Upper lobe of right lung (tissue), 1 donor: ENCODE data around the gene SLC38A2. TPM values are rescaled to one million over a fixed set of nuclear protein-coding genes. Genes with fewer than 3 reads are reported as not detected.
A peak's percentile ranks its signal among the peaks of the same experiment; 100 is the strongest.

Experiments
- ATAC-seq: fragments of 200-7000 bp; cut with Tn5 transposase; one replicate; pipeline ENCODE4 v1.9.1; 2020; ENCODE audit warnings: mild to moderate bottlenecking, moderate library complexity
- DNase-seq: peaks from one replicate; pipeline ENCODE4 v3.0.0-alpha.2; 2020
- H3K27ac ChIP-seq: fragments of 200-600 bp; one replicate; pipeline ENCODE4 v1.8.0; 2022
- H3K27me3 ChIP-seq: fragments of 200-600 bp; one replicate; pipeline ENCODE4 v1.8.0; 2022; ENCODE audit warnings: mild to moderate bottlenecking
- H3K36me3 ChIP-seq: fragments of 200-600 bp; one replicate; pipeline ENCODE4 v1.8.0; 2022
- H3K4me1 ChIP-seq: fragments of 200-600 bp; one replicate; pipeline ENCODE4 v1.8.0; 2022
- H3K4me3 ChIP-seq: fragments of 200-600 bp; one replicate; pipeline ENCODE4 v1.8.0; 2022; ENCODE audit warnings: mild to moderate bottlenecking
- H3K9me3 ChIP-seq: fragments of 200-600 bp; one replicate; pipeline ENCODE4 v1.8.0; 2022
- CTCF ChIP-seq: fragments of 200-600 bp; IDR thresholded peaks from one replicate; pipeline ENCODE4 v1.8.0; 2022; ENCODE audit warnings: antibody characterized with exemption
- intact Hi-C: fragments of 100-400 bp; cut with DNase I; formaldehyde crosslinking; loops from one replicate; pipeline ENCODE4 v1.11.0; 2022
- total RNA-seq: library from RNA; stranded (reverse); fragmentation: NEBNext Ultra II Directional; extraction: Animal tissue kit (Norgen Biotek cat#: 25700); gene quantifications from one replicate; pipeline ENCODE4 v1.2.1, GENCODE V29; 2021
- donor health status: DM: no; HTN: yes; CAD: no; lungs with severe emphysema.

SLC38A2 gene
- total RNA-seq, 1 donor from 2014 or later = 343 TPM

- H3K36me3 ChIP-seq = no peaks in the 10 kb centered on the region
- no peak overlapping the region for H3K4me3 ChIP-seq
- DNase-seq = no peak
- no peak for TF ChIP-seq CTCF
- H3K9me3 ChIP-seq = no peaks in the 10 kb centered on the region
- H3K27me3 ChIP-seq = no peaks in the 10 kb centered on the region
- no peak for ATAC-seq
- intact Hi-C loops = no loop called here
- H3K4me1 ChIP-seq = peaks cover 5% of the 10 kb centered on the region
- H3K27ac ChIP-seq = no peak overlapping the region
Observed at GRCh38 chr12:46395388-46395787, 22.8 kb upstream of the SLC38A2 start.

- ATAC-seq (no peak), DNase-seq (no peak)
- Histone ChIP-seq H3K27ac (no peak overlapping the region), H3K36me3 (no peaks in the 10 kb centered on the region), H3K27me3 (no peaks in the 10 kb centered on the region), H3K9me3 (no peaks in the 10 kb centered on the region), H3K4me1 (peaks cover 27% of the 10 kb centered on the region), H3K4me3 (no peak overlapping the region)
- no peak for TF ChIP-seq CTCF
- intact Hi-C loops = no loop called here
Observed at GRCh38 chr12:46391630-46392029, 19.1 kb upstream of the SLC38A2 start.

GRCh38 chr12:46390881-46391280 lies 18.3 kb upstream of the SLC38A2 start:
- no peak for TF ChIP-seq CTCF
- no peaks in the 10 kb centered on the region for H3K36me3 ChIP-seq
- no peaks in the 10 kb centered on the region for H3K27me3 ChIP-seq
- peaks cover 34% of the 10 kb centered on the region for H3K4me1 ChIP-seq
- peak overlapping the region; percentile 32 for H3K27ac ChIP-seq
- no peak overlapping the region for H3K4me3 ChIP-seq
- ATAC-seq = no peak
- intact Hi-C loops = no loop called here
- H3K9me3 ChIP-seq = no peaks in the 10 kb centered on the region
- DNase-seq = no peak

GRCh38 chr12:46390304-46390703 lies 17.7 kb upstream of the SLC38A2 start:
- no peak for TF ChIP-seq CTCF
- H3K27ac ChIP-seq = peak overlapping the region; percentile 32
- no peak for DNase-seq
- no peaks in the 10 kb centered on the region for H3K36me3 ChIP-seq
- intact Hi-C loops = no loop called here
- H3K9me3 ChIP-seq = no peaks in the 10 kb centered on the region
- peaks cover 40% of the 10 kb centered on the region for H3K4me1 ChIP-seq
- H3K4me3 ChIP-seq = no peak overlapping the region
- ATAC-seq = no peak
- no peaks in the 10 kb centered on the region for H3K27me3 ChIP-seq

DNA sequence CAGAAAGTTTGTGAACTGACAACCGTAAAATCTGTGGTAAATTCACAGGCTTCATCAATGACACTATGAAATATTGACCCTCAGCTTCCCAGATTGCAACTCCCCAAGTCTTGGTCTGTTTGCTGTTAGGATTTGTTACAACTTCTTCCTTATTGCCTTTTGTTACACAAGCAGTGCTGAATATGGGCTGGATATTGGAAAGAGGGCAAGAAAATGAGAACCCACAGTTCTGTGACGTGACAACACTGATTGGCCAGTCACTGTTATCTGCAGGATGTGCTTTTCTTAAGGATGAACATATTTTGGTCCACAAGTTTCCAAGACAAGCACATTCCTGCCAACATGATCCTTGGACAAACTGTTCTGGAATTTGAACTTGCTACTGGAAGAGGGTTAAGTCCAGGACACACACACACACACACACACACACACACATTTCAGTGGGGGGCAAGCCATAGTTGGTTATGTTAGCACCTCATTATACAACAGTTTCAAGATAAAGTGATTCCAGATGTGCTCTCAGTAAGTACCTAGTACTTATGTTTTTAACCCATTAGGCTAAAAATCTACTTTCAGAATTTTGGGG lies 16.6 kb upstream of the SLC38A2 start:
- no peak overlapping the region for H3K4me3 ChIP-seq
- H3K27ac ChIP-seq = peak overlapping the region; percentile 63
- H3K4me1 ChIP-seq = peaks cover 52% of the 10 kb centered on the region
- H3K36me3 ChIP-seq = no peaks in the 10 kb centered on the region
- intact Hi-C loops = no loop called here
- peak; percentile 50 for ATAC-seq
- TF ChIP-seq CTCF = no peak
- no peak for DNase-seq
- H3K27me3 ChIP-seq = no peaks in the 10 kb centered on the region
- no peaks in the 10 kb centered on the region for H3K9me3 ChIP-seq

DNA sequence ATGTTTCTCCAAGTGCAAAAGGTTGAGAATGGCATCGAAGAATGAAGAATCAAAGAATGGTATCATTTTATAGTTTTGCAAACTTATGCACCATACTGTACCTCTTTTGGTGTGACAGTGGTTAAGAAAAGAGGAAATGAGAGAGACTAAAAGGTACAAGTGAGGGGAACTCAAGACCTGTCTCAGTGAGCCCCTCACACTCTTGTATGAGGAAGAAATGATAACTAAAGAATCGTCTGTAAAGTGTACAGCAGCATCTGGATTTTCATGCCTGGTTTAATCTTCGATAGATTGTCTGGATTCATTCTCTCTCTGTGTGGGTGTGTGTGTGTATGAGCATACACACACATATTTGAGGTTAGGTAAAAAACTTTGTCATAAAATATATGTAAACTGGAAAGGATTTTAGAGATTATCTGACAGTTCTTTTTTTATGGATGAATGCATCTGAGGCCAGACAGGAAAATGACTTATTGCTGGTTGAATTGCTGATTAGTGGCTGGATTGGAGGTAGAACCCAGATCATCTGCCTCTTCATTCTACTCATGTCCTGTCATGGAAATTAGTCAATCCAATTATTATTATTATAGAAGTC lies 16.0 kb upstream of the SLC38A2 start:
- H3K9me3 ChIP-seq = no peaks in the 10 kb centered on the region
- no peak for TF ChIP-seq CTCF
- DNase-seq (no peak), ATAC-seq (no peak)
- H3K4me1 ChIP-seq = peaks cover 52% of the 10 kb centered on the region
- peak overlapping the region; percentile 63 for H3K27ac ChIP-seq
- H3K36me3 ChIP-seq = no peaks in the 10 kb centered on the region
- no peaks in the 10 kb centered on the region for H3K27me3 ChIP-seq
- no peak overlapping the region for H3K4me3 ChIP-seq
- intact Hi-C loops = no loop called here
